ENCODE results near the gene ATXN7L1. TPM values are rescaled to one million over a fixed set of nuclear protein-coding genes. Genes with fewer than 3 reads are reported as not detected.

Gene ATXN7L1
- total RNA-seq, 1 donor from 2014 or later = 16.0 TPM

DNA sequence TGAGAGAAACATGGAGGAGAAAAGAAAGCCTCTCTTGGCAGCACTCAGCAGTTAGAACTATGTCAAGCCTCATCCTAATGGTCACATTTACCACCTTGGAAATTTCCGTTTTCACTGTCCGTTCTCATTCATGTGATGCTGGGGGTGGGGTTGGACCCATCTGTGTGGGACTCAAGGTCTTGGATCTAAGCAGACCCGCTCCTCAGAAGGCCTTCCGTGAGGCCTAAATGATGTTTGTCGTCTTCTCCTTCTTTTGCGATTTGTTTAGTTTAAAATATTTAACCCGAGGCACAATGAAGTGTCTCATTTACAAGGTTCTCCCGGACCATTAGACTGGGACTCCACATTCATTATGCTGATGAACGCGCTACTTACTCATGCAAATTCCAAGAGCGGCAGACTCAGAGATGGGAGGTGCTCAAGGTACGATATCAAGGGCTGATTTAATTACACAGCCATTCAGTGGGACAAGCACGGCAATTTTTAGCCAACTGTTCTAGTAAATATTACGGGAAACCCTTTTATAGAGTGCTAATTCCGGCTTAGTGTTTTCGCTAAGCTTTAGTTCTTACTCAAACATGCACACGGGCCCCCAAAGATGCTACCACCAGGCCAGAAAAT is 186.0 kb downstream of the ATXN7L1 start:
- DNase-seq (ENCODE audit: extremely low spot score, unreplicated experiment) = no peak

DNA sequence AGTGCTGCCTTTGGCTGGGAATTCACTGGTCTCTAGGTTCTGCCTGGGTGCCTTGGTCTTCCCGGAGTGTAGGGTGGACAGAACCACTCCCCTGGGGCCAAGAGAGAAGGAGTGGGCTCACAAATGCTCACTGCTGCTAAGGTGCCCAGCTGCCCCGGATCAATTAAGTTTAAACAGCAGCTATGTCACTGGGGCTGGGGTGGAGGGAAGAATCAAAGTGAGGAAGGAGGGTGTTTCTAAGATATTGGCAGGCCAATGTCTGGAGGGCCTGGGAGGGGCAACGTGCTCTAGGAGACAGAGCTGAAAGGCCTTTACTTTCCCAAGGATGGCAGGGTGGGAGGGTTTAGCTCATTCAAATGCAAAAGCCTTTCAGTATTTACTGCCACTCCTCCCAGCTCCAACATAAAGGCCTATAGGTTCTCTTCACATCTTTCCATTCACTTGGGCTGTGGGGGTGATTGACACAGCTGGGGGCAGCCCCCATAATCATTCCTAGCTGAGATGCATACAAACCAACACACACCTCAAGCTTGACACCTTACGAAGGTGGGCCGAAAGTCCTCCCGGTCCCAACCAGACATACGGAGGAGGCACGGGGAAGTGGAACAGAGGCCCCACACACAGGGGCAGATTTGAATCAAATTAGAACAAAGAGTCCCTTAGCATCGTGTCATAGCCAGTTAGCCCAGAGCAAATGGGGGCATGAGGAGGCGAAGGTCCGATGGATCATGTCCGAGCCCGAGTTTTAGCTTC is 187.2 kb downstream of the ATXN7L1 start:
- Mint-ChIP-seq H3K4me3 (no peak overlapping the region), H3K27me3 (peaks cover 5% of the 10 kb centered on the region), H3K9me3 (no peaks in the 10 kb centered on the region), H3K36me3 (peaks cover 5% of the 10 kb centered on the region), H3K4me1 (ENCODE audit: unreplicated experiment) (peaks cover 18% of the 10 kb centered on the region), H3K27ac (no peak overlapping the region)
- no peak for DNase-seq (ENCODE audit: extremely low spot score, unreplicated experiment)
- TF ChIP-seq, protein P1, sequence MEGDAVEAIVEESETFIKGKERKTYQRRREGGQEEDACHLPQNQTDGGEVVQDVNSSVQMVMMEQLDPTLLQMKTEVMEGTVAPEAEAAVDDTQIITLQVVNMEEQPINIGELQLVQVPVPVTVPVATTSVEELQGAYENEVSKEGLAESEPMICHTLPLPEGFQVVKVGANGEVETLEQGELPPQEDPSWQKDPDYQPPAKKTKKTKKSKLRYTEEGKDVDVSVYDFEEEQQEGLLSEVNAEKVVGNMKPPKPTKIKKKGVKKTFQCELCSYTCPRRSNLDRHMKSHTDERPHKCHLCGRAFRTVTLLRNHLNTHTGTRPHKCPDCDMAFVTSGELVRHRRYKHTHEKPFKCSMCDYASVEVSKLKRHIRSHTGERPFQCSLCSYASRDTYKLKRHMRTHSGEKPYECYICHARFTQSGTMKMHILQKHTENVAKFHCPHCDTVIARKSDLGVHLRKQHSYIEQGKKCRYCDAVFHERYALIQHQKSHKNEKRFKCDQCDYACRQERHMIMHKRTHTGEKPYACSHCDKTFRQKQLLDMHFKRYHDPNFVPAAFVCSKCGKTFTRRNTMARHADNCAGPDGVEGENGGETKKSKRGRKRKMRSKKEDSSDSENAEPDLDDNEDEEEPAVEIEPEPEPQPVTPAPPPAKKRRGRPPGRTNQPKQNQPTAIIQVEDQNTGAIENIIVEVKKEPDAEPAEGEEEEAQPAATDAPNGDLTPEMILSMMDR (conservative IDR thresholded peaks at IDR 0.05) = no peak

More for the DNA sequence above, 186.0 kb downstream of the ATXN7L1 start:
- H3K36me3 Mint-ChIP-seq = peaks cover 5% of the 10 kb centered on the region
- H3K27me3 Mint-ChIP-seq = peaks cover 5% of the 10 kb centered on the region
- TF ChIP-seq, protein P1 (conservative IDR thresholded peaks at IDR 0.05) = no peak
- H3K9me3 Mint-ChIP-seq = no peaks in the 10 kb centered on the region
- peaks cover 18% of the 10 kb centered on the region for H3K4me1 Mint-ChIP-seq (ENCODE audit: unreplicated experiment)
- H3K4me3 Mint-ChIP-seq = no peak overlapping the region
- peak overlapping the region; percentile 5 for H3K27ac Mint-ChIP-seq

- no peak overlapping the region for H3K4me3 Mint-ChIP-seq
- TF ChIP-seq, protein P1 (conservative IDR thresholded peaks at IDR 0.05) = no peak
- peaks cover 2% of the 10 kb centered on the region for H3K36me3 Mint-ChIP-seq
- H3K9me3 Mint-ChIP-seq = no peaks in the 10 kb centered on the region
- H3K27ac Mint-ChIP-seq = no peak overlapping the region
- H3K4me1 Mint-ChIP-seq (ENCODE audit: unreplicated experiment) = peaks cover 18% of the 10 kb centered on the region
- no peak for DNase-seq (ENCODE audit: extremely low spot score, unreplicated experiment)
- peaks cover 5% of the 10 kb centered on the region for H3K27me3 Mint-ChIP-seq
Measured at GRCh38 chr7:105688617-105689016, 187.8 kb downstream of the ATXN7L1 start.

DNA sequence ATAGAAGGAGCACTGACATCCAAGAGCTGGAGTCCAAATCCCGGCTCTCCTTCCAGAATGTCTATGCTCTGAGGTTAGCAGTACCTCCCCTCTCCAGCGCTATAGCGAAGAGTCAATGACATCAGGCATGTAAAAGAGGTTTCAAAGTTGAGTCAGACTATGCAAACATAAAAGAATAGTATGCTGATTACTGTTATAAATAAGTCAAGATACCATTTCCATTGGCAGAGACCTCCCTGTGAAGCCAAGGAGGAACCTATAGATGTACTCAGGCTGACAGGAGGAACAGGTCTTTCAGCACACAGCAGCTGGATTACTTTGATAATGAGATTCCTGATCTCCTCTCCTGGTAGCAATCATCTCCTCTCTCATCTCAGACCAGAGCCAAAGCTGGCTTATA is 191.2 kb downstream of the ATXN7L1 start:
- H3K27ac Mint-ChIP-seq = no peak overlapping the region
- no peak for DNase-seq (ENCODE audit: extremely low spot score, unreplicated experiment)
- H3K36me3 Mint-ChIP-seq = peaks cover 5% of the 10 kb centered on the region
- H3K9me3 Mint-ChIP-seq = no peaks in the 10 kb centered on the region
- H3K27me3 Mint-ChIP-seq = no peaks in the 10 kb centered on the region
- H3K4me1 Mint-ChIP-seq (ENCODE audit: unreplicated experiment) = no peaks in the 10 kb centered on the region
- TF ChIP-seq, protein P1 (conservative IDR thresholded peaks at IDR 0.05) = no peak
- no peak overlapping the region for H3K4me3 Mint-ChIP-seq

GRCh38 chr7:105682341-105683060 is 193.9 kb downstream of the ATXN7L1 start:
- Mint-ChIP-seq H3K9me3 (no peaks in the 10 kb centered on the region), H3K4me1 (ENCODE audit: unreplicated experiment) (no peaks in the 10 kb centered on the region), H3K27me3 (no peaks in the 10 kb centered on the region), H3K36me3 (peaks cover 5% of the 10 kb centered on the region), H3K4me3 (no peak overlapping the region), H3K27ac (no peak overlapping the region)
- no peak for DNase-seq (ENCODE audit: extremely low spot score, unreplicated experiment)
- TF ChIP-seq, protein P1 (conservative IDR thresholded peaks at IDR 0.05) = no peak

All from type B pancreatic cell (in vitro differentiated cells).